ENCODE measurements around the gene ATP6V1B1. TPM values are rescaled to one million over a fixed set of nuclear protein-coding genes. Genes with fewer than 3 reads are reported as not detected.
"Not testable (repeated sequence)": the region's sequence is repeated elsewhere in the genome, so short reads cannot be mapped to it uniquely, and the experiment has no call there.

ATP6V1B1 gene
- total RNA-seq, 1 donor from 2014 or later = 4.6 TPM

DNA sequence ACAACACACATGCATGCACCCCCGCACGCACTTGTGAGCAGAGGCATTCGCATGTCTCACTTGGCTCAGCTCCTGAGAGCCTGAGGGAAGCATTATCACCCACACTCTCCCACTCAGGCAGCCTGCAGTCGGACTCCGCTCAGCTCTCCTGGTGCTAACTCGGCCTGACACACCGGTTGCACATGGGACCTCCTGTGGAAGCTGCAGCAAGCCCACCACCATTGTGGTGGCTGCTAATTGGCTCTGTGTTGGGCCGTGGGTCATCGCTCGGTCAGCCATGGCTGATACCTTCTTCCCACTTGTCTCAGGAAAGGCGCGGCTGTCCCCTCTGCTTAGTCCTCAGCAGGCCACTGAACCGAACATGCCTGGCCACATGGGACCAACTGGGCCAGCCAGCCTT is 72.6 kb downstream of the ATP6V1B1 start:
- no peaks in the 10 kb centered on the region for H3K9me3 Mint-ChIP-seq

DNA sequence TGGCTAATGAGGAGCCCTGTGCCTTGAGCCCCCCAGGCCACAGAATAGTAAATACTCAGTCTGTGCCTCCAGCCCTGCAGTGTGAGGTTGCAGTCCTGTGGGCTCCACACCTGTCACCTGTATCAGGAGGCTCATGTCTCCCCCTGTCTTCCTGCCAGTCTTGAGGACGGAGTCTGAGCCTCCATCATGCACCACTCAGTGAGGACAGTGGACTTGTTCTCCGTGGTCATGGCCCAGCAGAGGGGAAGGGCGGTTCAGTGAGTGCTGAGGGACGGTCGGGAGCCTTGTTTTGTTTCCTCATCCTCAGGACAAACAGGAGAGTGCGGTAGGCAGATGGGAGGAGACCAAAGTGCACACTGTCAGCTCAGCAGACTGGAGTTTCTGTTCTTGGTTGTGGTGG is 76.1 kb downstream of the ATP6V1B1 start:
- not testable (repeated sequence) for H3K9me3 Mint-ChIP-seq; H3K4me3 Mint-ChIP-seq; H3K36me3 Mint-ChIP-seq (ENCODE audit: low read depth); H3K4me1 Mint-ChIP-seq; H3K27ac Mint-ChIP-seq (ENCODE audit: unreplicated experiment); DNase-seq (ENCODE audit: low read depth, low spot score)
- H3K27me3 Mint-ChIP-seq (ENCODE audit: low read depth) = peaks cover 40% of the 10 kb centered on the region

More for the DNA sequence above, 72.6 kb downstream of the ATP6V1B1 start:
- no peak for DNase-seq (ENCODE audit: low read depth, low spot score)
- TF ChIP-seq, protein P1, sequence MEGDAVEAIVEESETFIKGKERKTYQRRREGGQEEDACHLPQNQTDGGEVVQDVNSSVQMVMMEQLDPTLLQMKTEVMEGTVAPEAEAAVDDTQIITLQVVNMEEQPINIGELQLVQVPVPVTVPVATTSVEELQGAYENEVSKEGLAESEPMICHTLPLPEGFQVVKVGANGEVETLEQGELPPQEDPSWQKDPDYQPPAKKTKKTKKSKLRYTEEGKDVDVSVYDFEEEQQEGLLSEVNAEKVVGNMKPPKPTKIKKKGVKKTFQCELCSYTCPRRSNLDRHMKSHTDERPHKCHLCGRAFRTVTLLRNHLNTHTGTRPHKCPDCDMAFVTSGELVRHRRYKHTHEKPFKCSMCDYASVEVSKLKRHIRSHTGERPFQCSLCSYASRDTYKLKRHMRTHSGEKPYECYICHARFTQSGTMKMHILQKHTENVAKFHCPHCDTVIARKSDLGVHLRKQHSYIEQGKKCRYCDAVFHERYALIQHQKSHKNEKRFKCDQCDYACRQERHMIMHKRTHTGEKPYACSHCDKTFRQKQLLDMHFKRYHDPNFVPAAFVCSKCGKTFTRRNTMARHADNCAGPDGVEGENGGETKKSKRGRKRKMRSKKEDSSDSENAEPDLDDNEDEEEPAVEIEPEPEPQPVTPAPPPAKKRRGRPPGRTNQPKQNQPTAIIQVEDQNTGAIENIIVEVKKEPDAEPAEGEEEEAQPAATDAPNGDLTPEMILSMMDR (conservative IDR thresholded peaks at IDR 0.05) = no peak
- Mint-ChIP-seq H3K27ac (ENCODE audit: unreplicated experiment) (peak overlapping the region; percentile 19), H3K27me3 (ENCODE audit: low read depth) (peaks cover 31% of the 10 kb centered on the region), H3K36me3 (ENCODE audit: low read depth) (no peaks in the 10 kb centered on the region), H3K4me3 (no peak overlapping the region), H3K4me1 (no peaks in the 10 kb centered on the region)

Other genes with a start within 250 kb of the ATP6V1B1 start
- 31.6 and 31.8 TPM in 2 replicates for gene ADD2, start 167.7 kb upstream of the ATP6V1B1 start, total RNA-seq
- not detected in 2 replicates for gene FIGLA, start 145.3 kb upstream of the ATP6V1B1 start, total RNA-seq
- gene CLEC4F, start 115.3 kb upstream of the ATP6V1B1 start, total RNA-seq = not detected in 2 replicates
- not detected in 2 replicates for gene CD207, start 100.1 kb upstream of the ATP6V1B1 start, total RNA-seq
- 6.3 and 8.6 TPM in 2 replicates for gene VAX2, start 35.3 kb upstream of the ATP6V1B1 start, total RNA-seq
- gene ANKRD53, start 42.7 kb downstream of the ATP6V1B1 start, total RNA-seq = 1.2 and 1.7 TPM in 2 replicates
- 57.2 and 58.4 TPM in 2 replicates for gene TEX261, start 59.0 kb downstream of the ATP6V1B1 start, total RNA-seq
- 51.9 and 70.3 TPM in 2 replicates for gene NAGK, start 132.7 kb downstream of the ATP6V1B1 start, total RNA-seq
- gene MCEE, start 194.3 kb downstream of the ATP6V1B1 start, total RNA-seq = 9.5 and 9.9 TPM in 2 replicates
- 40.0 and 41.7 TPM in 2 replicates for gene MPHOSPH10, start 194.7 kb downstream of the ATP6V1B1 start, total RNA-seq

Data from neural crest cell (in vitro differentiated cells).